ENCODE measurements around the gene RPL11.
"Not testable (repeated sequence)": the region's sequence is repeated elsewhere in the genome, so short reads cannot be mapped to it uniquely, and the experiment has no call there.

RPL11 gene

DNA sequence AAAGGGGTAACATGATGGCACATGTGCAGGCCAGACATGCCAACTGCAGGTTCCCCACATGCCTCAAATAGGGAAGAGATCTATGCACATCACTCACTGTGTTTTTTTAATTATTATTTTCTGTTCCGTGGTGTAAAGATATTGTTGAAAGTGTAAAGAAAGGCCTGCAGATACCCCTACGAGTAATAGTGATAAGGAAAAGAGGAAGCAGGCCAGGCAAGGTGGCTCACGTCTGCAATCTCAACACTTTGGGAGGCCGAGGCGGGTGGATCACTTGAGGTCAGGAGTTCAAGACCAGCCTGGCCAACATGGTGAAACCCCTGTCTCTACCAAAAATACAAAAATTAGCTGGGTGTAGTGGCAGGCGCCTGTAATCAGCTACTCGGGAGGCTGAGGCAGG, 6.4 kb upstream of the RPL11 start:
- not testable (repeated sequence) for DNase-seq (ENCODE audit: low read depth, low spot score)

DNA sequence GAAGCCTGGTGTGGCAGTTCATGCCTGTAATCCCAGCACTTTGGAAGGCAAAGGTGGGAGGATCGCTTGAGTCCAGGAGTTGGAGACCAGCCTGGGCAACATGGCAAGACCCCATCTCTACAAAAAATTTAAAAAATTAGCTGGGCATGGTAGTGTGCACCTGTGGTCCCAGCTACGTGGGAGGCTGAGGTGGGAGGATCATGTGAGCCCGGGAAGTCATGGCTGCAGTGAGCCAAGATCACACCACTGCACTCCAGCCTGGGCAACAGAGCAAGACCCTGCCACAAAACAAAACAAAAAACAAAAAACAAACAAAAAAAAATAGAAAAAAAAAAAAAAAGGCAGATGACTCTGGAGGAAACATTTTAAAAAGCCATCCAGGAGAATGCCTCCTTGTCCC, 3.9 kb upstream of the RPL11 start:
- DNase-seq (ENCODE audit: low read depth, low spot score): not testable (repeated sequence)

DNA sequence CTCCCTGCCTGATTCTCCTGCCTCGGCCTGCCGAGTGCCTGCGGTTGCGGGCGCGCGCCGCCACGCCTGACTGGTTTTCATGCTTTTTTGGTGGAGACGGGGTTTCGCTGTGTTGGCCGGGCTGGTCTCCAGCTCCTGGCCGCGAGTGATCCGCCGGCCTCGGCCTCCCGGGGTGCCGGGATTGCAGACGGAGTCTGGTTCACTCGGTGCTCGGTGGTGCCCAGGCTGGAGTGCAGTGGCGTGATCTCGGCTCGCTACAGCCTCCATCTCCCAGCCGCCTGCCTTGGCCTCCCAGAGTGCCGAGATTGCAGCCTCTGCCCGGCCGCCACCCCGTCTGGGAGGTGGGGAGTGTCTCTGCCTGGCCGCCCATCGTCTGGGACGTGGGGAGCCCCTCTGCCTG, 3.3 kb upstream of the RPL11 start:
- DNase-seq (ENCODE audit: low read depth, low spot score): not testable (repeated sequence)

DNA sequence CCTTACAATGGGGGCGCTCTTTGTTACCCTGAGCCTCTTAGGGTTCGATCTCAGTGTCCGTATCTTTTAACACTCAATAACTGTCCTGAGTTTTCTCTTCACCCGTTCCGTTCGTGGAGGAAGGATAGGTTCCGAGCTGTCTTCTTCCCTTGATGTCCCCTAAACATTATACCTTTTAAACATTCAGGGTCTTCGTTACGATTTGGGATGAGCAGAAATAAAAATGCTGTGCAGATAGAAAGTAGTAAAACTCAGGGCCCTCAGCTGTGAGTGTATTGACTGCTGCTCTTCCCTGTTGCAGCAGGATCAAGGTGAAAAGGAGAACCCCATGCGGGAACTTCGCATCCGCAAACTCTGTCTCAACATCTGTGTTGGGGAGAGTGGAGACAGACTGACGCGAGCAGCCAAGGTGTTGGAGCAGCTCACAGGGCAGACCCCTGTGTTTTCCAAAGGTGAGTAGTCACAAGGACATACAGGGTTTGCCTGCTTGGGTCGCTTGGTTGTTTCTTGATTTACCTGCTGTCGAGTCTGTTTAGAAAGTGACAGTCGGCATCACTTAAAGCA, 784 bp downstream of the RPL11 start:
- no peak for DNase-seq (ENCODE audit: low read depth, low spot score)

DNA sequence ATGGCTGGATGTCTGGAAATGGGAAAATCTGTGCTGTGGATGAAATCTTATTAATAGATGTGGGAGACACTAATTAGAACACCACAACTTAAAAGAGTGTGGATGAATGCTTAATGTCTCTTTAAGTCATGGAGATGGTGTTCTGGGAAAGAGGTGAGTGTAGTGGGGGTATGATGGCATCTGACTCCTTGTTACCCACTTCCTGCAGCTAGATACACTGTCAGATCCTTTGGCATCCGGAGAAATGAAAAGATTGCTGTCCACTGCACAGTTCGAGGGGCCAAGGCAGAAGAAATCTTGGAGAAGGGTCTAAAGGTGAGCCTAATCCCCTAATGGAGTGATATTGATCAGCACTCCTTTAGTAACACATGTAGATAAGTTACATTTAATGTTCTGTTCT, 2.0 kb downstream of the RPL11 start:
- no peak for DNase-seq (ENCODE audit: low read depth, low spot score)

DNA sequence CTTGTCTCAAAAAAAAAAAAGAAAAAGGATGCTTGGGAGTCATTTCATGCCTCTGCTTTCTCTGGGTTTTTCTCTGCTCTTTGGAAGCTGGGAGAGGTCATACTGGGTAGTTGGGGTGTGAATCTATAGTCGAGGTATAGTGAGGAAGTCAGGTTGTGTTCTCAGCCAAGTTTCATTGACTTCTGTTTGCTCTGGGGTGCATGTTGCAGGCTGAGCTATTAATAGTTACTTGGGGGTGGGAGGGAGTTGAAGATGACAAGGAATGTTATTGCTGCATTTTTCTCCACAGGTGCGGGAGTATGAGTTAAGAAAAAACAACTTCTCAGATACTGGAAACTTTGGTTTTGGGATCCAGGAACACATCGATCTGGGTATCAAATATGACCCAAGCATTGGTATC, 2.8 kb downstream of the RPL11 start:
- no peak for DNase-seq (ENCODE audit: low read depth, low spot score)

DNA sequence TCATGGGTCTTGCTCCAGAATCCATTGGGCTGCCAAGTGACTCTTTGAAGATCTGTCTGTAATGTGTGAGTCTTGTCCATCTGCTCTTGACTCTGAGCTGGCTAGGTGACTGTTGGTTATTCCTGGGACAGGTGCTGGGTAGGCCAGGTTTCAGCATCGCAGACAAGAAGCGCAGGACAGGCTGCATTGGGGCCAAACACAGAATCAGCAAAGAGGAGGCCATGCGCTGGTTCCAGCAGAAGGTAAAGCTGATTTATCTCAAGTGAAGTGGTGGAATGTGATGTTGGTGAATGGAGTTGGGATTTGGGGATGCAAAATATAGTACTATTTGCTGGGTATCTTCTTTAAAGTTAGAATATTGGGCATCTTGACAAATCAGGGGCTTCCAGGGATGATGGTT, 4.1 kb downstream of the RPL11 start:
- no peak for DNase-seq (ENCODE audit: low read depth, low spot score)

DNA sequence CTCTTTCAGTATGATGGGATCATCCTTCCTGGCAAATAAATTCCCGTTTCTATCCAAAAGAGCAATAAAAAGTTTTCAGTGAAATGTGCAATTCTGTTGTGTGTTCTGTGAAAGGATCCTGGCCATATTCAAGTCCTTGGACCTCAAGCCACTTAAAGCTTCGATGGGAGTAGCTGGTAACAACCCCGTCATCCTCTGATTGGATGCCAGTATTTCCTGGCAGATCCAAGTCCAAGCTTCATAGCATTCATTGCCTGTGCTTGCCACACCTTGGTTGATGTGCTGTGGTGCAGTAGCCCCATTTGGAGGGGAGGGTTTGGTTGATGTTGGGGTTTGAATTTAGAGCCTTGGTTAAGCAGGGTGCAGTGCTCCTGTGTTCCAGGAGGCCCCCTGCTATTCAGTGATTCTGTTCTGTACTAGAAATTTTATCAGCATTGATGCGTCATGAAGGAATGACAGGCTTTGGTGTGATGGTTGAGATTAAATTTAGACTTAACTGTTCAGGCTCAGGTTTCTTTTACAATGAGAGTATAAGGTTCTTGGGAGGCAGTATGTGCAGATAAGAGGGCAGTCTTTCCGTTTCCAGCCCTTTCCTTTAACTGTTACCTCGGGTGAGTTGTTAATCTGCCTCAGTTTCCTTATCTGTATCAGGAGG, 4.9 kb downstream of the RPL11 start:
- DNase-seq (ENCODE audit: low read depth, low spot score): no peak

DNA sequence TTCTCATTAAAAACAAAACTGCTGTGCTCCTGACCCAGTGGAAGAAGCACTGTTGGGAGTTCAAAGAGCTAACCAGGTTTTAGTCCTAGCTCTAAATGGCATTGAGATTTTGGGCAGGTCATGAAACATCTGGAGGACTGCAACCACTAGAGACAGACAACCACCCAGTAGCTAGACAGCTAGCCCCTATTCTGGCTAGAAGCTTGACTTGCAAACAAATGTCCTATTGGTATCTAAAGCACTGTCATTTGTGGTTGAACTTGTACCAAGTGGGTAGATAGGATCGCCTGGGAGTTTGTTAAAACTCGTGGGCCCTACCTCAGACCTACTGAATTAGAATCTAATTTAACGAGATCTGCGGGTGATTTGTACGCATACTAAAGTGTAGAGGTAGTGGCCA, 6.9 kb downstream of the RPL11 start:
- DNase-seq (ENCODE audit: low read depth, low spot score): no peak

DNA sequence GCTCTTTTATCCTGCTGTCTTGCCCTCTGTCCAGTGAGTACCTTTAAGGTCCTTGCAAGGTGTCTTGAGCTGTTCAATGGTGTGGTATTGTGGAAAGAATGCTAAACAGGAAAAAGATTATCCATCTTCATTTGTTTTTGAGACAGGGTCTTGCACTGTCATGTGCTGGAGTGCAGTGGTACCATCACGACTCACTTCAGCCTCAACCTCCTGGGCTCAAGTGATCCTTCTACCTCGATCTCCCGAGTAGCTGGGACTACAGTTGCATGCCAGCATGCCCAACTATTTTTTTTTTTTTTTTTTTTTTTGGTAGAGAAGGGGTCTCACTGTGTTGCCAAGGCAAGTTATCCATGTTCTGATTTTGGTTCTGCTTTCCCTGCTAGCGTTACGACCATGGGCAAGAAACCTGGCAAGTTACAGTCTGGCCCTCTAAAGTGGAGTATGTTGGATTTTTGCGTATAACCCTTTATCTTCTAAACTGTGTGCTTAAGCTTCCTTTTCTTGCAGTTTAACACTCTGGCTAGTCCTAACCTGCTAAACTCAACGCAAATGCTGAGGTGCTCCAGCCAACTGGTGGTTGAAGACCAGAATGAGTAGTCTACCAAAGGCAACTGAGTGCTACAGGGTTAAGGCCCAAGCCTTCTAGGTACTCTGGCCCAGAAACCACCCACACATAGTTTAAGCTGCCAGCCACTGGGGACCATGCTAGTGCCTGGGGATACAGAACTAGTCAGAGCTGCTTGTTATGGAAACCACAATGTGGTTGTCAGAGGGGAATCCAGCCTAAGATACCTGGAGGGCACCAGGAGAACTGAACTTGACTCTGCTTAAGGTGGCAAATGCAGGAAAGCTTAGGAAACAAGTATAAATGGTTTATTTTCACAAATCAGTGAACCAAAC, 7.9 kb downstream of the RPL11 start:
- no peak for DNase-seq (ENCODE audit: low read depth, low spot score)

DNA sequence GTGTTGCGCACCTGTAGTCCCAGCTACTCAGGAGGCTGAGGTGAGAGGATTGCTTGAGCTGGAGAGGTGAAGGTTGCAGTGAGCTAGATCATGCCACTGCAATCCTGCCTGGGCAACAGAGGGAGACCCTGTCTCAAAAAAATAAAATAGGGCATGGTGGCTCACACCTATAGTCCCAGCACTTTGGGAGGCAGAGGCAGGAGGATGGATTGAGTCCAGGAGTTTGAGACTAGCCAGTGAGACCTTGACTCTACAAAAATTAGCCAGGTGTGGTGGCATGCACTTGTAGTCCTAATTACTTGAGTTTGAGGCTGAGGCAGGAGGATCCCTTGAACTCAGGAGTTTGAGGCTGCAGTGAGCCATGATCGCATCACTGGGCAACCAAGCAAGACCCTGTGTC, 9.7 kb downstream of the RPL11 start:
- DNase-seq (ENCODE audit: low read depth, low spot score): no peak

DNA sequence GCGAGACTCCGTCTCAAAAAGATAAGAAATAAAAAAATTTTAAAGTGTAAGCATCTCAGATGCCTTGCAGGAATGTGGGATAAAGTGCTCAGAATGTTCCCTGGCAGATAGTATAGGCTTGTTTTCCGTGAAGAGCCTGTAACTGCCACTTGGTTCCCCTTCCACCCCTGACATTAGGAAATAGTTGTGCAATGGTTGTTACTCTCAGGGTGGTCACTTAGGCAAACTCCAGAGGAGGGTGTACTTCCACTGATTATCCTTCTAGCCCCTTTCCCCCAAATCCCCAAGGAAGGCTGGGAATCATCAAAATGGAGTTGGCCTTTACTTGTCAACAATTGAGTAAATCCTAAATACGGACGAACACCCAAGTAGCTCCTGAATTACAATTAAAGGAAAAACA, 10.4 kb downstream of the RPL11 start:
- DNase-seq (ENCODE audit: low read depth, low spot score): no peak

DNA sequence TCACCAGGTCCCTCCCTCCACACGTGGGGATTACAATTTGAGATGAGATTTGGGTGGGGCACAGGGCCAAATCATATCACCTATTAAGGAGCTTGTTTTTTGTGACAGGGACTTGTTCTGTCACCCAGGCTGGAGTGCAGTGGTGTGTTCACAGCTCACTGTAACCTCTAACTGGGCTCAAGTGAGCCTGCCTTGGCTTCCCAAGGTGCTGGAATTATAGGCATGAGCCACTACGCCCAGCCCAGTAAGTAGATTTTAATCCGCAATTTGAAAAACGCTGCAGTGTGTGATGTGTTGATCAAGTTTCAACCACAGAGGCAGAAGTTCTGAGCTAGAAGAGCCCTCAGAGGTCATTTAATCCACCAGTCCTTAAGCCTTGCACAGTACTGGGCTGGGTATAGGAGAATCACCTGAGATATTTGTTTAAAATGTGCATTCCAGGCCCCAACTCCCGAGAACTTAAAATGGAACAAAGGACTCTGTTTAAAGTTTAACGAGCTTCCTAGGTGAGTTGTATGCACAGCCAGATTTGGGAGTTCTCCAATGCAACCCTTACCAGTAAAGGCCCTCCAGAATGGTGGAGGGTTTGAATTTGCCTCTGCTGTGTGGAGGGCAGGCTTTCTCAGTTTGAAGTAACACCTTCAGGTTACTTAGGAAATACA, 13.4 kb downstream of the RPL11 start:
- no peak for DNase-seq (ENCODE audit: low read depth, low spot score)

DNA sequence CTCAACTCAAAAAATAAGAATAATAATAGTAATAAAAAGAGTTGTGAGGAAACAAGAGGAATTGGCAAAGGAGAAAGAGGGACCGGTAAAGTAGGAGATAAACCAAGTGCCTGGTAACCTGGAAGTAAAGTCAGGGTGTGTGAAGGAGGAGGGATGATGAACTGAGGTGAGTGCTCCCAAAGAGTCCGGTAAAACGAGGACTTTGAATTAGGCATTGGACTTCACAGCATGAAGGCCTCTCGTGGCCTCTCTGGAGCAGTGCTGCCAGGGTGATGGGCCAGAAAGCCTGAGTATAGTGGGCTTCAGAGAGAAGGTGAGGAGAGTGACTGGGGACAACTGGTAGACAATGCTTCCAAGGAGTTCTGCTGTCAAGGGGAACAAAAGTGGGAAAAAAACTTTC, 17.6 kb downstream of the RPL11 start:
- no peak for DNase-seq (ENCODE audit: low read depth, low spot score)

DNA sequence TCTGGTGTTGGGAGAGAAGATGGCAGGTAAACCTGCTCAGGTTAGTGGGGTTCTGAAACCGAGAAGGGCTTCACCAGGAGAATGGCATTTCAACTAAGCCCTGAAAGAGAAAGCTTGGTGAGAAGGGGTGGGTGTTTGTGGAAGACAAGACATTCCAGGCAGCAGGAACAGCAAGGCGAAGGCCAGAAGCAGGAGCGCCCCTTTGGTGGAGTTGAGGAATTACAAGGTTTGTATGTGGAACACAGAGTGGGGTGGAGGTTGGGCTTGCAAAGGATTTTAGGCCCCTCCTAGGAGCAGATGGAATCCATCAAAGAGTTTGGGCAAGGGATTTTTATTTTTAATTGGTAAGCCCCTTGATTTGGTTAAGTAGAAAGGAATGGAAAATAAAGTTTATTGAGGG, 26.9 kb downstream of the RPL11 start:
- no peak for DNase-seq (ENCODE audit: low read depth, low spot score)

DNA sequence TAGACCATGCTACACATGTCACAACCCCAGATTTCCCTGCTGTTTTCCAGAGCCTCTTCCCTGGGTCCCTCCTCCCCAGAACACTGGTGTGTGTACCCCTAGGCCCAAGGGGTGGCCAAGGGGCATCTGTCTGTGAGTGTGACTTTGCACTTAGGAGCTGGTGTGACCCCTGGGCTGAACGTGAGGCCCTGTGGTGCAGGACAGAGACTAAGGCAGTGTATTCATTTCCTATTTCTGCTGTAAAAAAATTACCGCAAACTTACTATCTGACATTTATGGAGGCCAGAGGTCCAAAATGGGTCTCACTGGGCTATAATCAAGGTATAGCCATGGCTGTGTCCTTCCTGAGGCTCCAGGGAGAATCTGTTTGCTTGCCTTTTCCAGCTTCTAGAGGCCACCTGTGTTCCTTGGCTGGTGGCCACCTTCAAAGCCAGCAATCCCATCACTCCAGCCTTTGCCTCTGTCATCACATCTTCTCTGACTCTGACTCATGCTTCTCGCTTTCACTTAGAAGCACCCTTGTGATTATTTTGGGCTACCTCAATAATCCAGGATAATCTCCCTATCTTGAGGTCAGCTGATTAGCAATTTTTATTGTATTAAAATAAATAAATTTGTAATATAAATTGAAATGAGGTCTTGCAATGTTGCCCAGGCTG, 27.7 kb downstream of the RPL11 start:
- DNase-seq (ENCODE audit: low read depth, low spot score): no peak

DNA sequence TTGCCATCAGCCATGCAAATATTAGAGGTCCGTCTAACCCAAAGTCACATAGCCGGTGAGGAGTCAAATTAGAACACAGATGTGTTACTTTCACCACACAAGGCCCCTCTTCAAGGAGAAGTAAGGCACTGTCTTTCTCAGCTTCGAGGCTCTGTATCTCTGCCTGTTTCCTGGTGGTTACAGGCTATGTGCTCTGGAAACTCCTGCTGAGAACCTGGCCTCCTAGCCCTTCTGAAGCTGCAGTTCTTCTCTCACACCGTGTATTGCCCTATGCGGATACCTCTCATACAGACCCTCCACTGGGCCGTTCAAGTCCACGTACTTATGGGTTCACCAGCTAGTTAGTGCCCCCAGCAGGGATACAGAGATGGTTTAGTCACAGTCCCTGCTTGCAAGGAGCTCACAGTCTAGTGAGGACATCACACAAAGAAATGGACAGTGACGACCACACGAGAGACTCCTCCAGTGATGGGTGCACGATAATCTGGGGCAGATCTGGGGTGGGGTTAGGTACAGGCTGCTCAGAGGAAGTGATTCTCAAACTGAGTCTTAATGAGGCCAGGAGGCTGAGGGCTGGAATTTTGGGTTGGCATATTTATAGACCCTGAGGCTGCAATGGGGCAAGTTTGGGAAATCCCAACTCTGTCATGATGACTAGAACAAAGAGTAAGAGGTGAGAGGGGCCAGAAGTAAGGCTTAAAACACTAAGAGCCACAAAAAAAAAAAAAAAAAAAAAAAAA, 28.8 kb downstream of the RPL11 start:
- DNase-seq (ENCODE audit: low read depth, low spot score): no peak

DNA sequence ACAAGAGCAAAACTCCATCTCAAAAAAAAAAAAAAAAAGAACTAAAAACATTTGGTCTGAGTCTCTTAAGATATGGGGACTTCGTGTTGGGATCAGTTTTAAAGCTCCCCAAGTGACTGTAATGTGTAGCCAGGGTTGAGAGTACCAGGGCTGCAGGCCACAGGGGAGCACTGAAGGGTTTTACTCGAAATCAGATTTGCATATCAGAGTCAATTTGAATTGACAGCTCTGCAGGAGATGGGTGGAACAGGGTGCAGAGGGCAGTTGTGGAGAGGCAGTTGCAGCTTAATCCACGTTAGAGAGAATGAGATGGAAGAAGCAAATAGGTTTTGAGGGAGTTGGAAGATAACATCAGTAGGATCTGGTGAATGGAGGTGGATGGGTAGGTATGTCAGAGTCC, 31.0 kb downstream of the RPL11 start:
- DNase-seq (ENCODE audit: low read depth, low spot score): no peak

DNA sequence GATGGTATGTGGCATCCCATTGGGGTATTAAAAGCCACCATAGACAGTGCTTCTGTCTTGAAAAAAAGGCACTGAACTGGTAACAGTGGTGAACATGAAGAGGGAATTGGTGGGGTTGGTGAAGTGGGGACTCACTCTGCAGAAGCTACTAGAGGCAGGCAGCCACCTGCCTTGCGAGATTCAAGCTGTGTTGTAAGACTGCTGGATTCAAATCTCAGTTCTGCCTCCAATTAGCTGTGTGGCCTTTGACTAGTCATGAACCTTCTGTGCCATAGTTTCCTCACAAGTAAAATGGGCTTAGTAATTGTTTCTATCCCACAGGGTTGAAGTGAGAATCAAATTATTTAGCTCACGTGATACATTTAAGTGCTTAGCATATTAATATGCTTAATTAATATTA, 35.1 kb downstream of the RPL11 start:
- no peak for DNase-seq (ENCODE audit: low read depth, low spot score)

DNA sequence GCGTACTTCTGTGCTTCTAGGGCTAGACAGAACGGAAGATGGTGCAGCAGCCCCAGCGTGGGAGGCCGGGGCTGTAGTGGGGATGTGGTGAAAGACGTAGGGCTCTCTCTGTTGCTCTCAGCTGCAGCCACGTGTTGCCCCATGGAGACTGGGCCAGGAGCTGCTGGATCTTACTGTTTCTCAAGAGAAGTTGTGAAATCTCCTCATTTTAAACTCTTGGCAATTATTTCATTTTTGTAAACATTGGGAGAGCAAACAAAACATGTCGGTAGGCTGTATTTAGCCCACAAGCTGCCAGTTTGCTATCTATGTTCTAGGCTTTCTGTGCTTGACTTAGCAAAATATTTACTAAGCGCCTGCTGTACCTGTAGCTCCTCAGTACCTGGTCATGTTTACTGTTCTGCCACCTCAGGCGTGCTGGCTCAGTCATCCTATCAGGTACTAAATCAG, 35.8 kb downstream of the RPL11 start:
- DNase-seq (ENCODE audit: low read depth, low spot score): no peak

Measured in activated CD4-positive, CD25-positive, alpha-beta regulatory T cell treated with anti-CD3 and anti-CD28 coated beads, Interleukin-2, amount 50 U/mL, for 16 hours (primary cell).